Spleen (tissue), 7 donors: Measurements from ENCODE around the gene NOM1.

Experiments
- POLR2A ChIP-seq, 3 donors: fragments of 450-650 bp; IDR thresholded peaks; one replicate each; pipeline ENCODE4 v1.5.1; 2017; ENCODE audit warnings: antibody characterized with exemption in 3 of 3, mild to moderate bottlenecking in 1 of 3
- POLR2AphosphoS5 ChIP-seq, 3 donors: sonication (generic); formaldehyde crosslinking; IDR thresholded peaks; one replicate each; pipeline ENCODE4 v1.5.1; 2017; ENCODE audit warnings: antibody characterized with exemption in 3 of 3
- TF ChIP-seq, protein P1 (sequence below), 11 experiments: fragments of 200-600 bp in 7 of 11; fragments of 450-650 bp in 4 of 11; sonication (generic) in 4 of 11; IDR thresholded peaks in 8 of 11; conservative IDR thresholded peaks in 3 of 11; 1 replicate in 7 of 11; 2 replicates in 4 of 11; pipeline versions ENCODE4 v1.4.0 to v1.8.0; 2016 to 2021; ENCODE audit warnings: antibody characterized with exemption in 11 of 11, inconsistent platforms in 4 of 11, mild to moderate bottlenecking in 1 of 11
- donor health status: DM: no; HTN: no; CAD: no; lungs with moderate emphysema.
- donor health status: DM: no; HTN: no; CAD: no.
- donor health status: DM: no; HTN: no; CAD: no.

DNA sequence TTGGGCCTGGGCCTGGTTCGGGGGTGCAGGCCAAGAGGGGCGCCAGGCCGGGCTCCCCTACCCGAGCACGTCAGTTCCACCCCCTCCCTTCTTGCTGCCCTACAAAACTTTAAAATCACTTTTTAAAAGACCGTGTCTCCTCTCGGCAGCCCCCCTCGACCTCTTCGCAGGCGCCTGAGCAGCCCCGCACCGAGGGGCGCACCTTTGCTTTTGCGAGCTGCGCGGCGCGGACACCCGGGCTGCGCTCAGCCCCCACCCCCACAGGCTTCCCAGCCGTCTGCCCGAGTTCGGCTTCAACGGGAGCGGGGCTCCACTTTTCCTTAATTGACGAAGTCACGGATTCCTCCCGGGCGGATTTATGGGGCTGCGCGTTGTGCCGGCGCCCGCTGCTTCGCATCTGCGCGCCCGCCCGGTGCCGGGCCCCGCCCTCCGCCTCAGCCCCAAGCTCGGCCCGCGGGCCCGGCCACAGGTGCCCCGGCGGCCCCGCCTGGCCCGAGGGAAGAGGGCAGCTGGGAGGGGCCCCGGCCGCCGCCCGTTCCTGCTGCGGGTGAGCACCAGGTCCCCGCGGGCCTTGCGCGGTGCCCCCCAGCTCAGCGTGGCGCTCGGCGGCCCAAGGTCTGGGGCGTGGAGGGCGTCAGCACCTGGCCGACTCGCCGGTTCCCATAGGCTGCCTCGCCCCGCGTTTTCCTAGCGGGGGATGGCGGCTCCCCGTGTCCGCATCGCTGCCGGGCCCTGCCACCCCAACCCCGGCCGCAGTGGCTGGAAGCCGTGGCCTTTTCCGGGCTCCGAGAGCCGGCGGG is 71.8 kb downstream of the NOM1 start:
- TF ChIP-seq, protein P1, sequence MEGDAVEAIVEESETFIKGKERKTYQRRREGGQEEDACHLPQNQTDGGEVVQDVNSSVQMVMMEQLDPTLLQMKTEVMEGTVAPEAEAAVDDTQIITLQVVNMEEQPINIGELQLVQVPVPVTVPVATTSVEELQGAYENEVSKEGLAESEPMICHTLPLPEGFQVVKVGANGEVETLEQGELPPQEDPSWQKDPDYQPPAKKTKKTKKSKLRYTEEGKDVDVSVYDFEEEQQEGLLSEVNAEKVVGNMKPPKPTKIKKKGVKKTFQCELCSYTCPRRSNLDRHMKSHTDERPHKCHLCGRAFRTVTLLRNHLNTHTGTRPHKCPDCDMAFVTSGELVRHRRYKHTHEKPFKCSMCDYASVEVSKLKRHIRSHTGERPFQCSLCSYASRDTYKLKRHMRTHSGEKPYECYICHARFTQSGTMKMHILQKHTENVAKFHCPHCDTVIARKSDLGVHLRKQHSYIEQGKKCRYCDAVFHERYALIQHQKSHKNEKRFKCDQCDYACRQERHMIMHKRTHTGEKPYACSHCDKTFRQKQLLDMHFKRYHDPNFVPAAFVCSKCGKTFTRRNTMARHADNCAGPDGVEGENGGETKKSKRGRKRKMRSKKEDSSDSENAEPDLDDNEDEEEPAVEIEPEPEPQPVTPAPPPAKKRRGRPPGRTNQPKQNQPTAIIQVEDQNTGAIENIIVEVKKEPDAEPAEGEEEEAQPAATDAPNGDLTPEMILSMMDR (IDR thresholded peaks at IDR 0.05 in 8 of 11, conservative IDR thresholded peaks at IDR 0.05 in 3 of 11) = no peak
- no peak for TF ChIP-seq POLR2AphosphoS5 (IDR thresholded peaks at IDR 0.05)
- TF ChIP-seq POLR2A (IDR thresholded peaks at IDR 0.05) = no peak
